ENCODE measurements around the gene REV3L. TPM values are rescaled to one million over a fixed set of nuclear protein-coding genes. Genes with fewer than 3 reads are reported as not detected.

The REV3L gene
- total RNA-seq, 1 donor from 2014 or later, result 40.5 TPM

GRCh38 chr6:111282515-111282914 lies 200.5 kb downstream of the REV3L start:
- H3K36me3 Mint-ChIP-seq (ENCODE audit: insufficient read depth), result peaks cover 53% of the 10 kb centered on the region
- no peak for DNase-seq (ENCODE audit: low spot score, unreplicated experiment)
- H3K9me3 Mint-ChIP-seq (ENCODE audit: low read depth), result peaks cover 2% of the 10 kb centered on the region
- peaks cover 4% of the 10 kb centered on the region for H3K4me1 Mint-ChIP-seq (ENCODE audit: low read depth)
- H3K4me3 Mint-ChIP-seq (ENCODE audit: low read depth), result no peak overlapping the region
- TF ChIP-seq CTCF (IDR thresholded peaks at IDR 0.05; ENCODE audit: unreplicated experiment), result no peak
- H3K27ac Mint-ChIP-seq, result no peak overlapping the region
- no peaks in the 10 kb centered on the region for H3K27me3 Mint-ChIP-seq

DNA sequence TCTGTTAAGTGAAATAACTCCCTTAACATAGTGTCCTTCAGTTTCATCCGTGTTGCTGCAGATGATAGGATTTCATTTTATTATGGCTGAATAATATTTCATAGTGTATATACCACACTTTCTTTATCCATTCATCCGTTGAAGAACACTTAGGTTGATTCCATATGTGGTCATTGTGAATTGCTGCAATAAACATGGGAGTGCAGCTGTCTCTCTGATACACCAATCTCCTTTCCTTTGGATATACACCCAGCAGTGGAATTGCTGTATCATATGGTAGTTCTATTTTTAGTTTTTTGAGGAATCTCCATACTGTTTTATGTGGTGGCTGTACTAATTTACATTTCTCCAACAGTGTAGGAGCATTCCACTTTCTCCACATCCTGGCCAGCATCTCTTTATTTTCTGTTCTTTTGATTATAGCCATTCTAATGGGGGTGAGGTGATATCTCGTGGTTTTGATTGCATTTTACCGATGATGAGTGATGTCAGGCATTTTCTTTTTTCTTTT lies 202.5 kb downstream of the REV3L start:
- Mint-ChIP-seq H3K27ac (no peak overlapping the region), H3K27me3 (no peaks in the 10 kb centered on the region), H3K9me3 (ENCODE audit: low read depth) (peaks cover 5% of the 10 kb centered on the region), H3K4me3 (ENCODE audit: low read depth) (no peak overlapping the region), H3K36me3 (ENCODE audit: insufficient read depth) (peaks cover 66% of the 10 kb centered on the region), H3K4me1 (ENCODE audit: low read depth) (peaks cover 2% of the 10 kb centered on the region)
- no peak for TF ChIP-seq CTCF (IDR thresholded peaks at IDR 0.05; ENCODE audit: unreplicated experiment)
- DNase-seq (ENCODE audit: low spot score, unreplicated experiment), result no peak

DNA sequence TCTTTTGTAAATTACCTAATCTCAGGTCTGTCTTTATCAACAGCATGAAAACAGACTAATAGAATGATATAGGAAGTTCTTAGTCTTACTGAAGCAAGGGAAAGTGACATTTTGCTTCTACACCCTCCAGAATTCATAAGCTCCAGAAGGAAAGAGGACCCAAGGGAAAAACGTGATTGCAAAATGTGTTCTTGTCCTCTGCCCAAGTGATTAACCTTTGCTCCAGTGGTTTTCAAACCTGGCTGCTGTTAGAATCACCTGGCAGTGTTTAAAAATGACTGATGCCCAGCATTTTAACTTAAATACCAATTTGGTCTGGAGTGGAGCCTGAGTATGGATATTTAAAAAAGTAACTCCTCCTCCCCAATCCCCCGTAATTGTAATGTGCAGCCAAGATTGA lies 204.3 kb downstream of the REV3L start:
- no peaks in the 10 kb centered on the region for H3K27me3 Mint-ChIP-seq
- DNase-seq (ENCODE audit: low spot score, unreplicated experiment), result no peak
- H3K4me1 Mint-ChIP-seq (ENCODE audit: low read depth), result peaks cover 2% of the 10 kb centered on the region
- no peak overlapping the region for H3K4me3 Mint-ChIP-seq (ENCODE audit: low read depth)
- H3K9me3 Mint-ChIP-seq (ENCODE audit: low read depth), result peaks cover 15% of the 10 kb centered on the region
- H3K27ac Mint-ChIP-seq, result peak overlapping the region; percentile 44
- TF ChIP-seq CTCF (IDR thresholded peaks at IDR 0.05; ENCODE audit: unreplicated experiment), result no peak
- H3K36me3 Mint-ChIP-seq (ENCODE audit: insufficient read depth), result peaks cover 75% of the 10 kb centered on the region

DNA sequence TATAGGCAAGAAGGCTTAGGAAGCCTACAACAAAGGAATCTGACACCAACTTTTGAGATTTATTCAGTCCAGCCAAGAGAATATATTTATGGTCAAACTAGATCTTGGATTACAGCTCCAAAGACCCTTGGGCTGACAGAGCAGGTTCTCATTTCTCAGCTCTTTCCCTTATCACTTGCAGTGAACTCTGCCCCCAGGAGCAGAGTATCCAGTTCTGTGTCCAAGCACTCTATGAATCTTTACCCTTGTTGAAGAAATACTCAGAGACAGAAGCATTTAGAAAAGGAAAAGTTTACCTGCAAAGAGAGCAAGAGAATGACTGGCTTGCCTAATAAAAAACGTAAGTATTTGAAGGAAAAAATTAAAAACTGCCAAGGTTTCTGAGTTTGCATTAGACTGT lies 205.2 kb downstream of the REV3L start:
- Mint-ChIP-seq H3K27me3 (no peaks in the 10 kb centered on the region), H3K4me3 (ENCODE audit: low read depth) (no peak overlapping the region), H3K27ac (no peak overlapping the region), H3K36me3 (ENCODE audit: insufficient read depth) (peaks cover 80% of the 10 kb centered on the region), H3K4me1 (ENCODE audit: low read depth) (peaks cover 2% of the 10 kb centered on the region), H3K9me3 (ENCODE audit: low read depth) (peaks cover 19% of the 10 kb centered on the region)
- no peak for DNase-seq (ENCODE audit: low spot score, unreplicated experiment)
- TF ChIP-seq CTCF (IDR thresholded peaks at IDR 0.05; ENCODE audit: unreplicated experiment), result no peak

- TF ChIP-seq CTCF (IDR thresholded peaks at IDR 0.05; ENCODE audit: unreplicated experiment), result no peak
- no peak overlapping the region for H3K27ac Mint-ChIP-seq
- no peak for DNase-seq (ENCODE audit: low spot score, unreplicated experiment)
- H3K27me3 Mint-ChIP-seq, result no peaks in the 10 kb centered on the region
- H3K9me3 Mint-ChIP-seq (ENCODE audit: low read depth), result peaks cover 17% of the 10 kb centered on the region
- H3K4me3 Mint-ChIP-seq (ENCODE audit: low read depth), result no peak overlapping the region
- peaks cover 2% of the 10 kb centered on the region for H3K4me1 Mint-ChIP-seq (ENCODE audit: low read depth)
- peaks cover 72% of the 10 kb centered on the region for H3K36me3 Mint-ChIP-seq (ENCODE audit: insufficient read depth)
Observed at GRCh38 chr6:111276736-111277135, 206.3 kb downstream of the REV3L start.

All from progenitor cell of endocrine pancreas (in vitro differentiated cells).